Type B pancreatic cell (in vitro differentiated cells): ENCODE data around the gene RBPJL. TPM values are rescaled to one million over a fixed set of nuclear protein-coding genes. Genes with fewer than 3 reads are reported as not detected.

Source experiments
- DNase-seq: peaks from one replicate; pipeline ENCODE4 v3.0.0; 2021; ENCODE audit warnings: mixed read lengths; ENCODE audit not compliant: unreplicated experiment; ENCODE audit errors: extremely low spot score
- H3K27ac Mint-ChIP-seq: 2 replicates; pipeline ENCODE4 v1.8.0; 2021; ENCODE audit warnings: mild to moderate bottlenecking, mixed read lengths
- H3K27me3 Mint-ChIP-seq: 2 replicates; pipeline ENCODE4 v1.8.0; 2021; ENCODE audit warnings: mixed read lengths
- H3K36me3 Mint-ChIP-seq: 2 replicates; pipeline ENCODE4 v1.8.0; 2021; ENCODE audit warnings: mixed read lengths
- H3K4me1 Mint-ChIP-seq: one replicate; pipeline ENCODE4 v1.8.0; 2021; ENCODE audit warnings: mixed read lengths; ENCODE audit not compliant: unreplicated experiment
- H3K4me3 Mint-ChIP-seq: 2 replicates; pipeline ENCODE4 v1.8.0; 2021; ENCODE audit warnings: mild to moderate bottlenecking, mixed read lengths
- H3K9me3 Mint-ChIP-seq: 2 replicates; pipeline ENCODE4 v1.8.0; 2021; ENCODE audit warnings: mixed read lengths
- CTCF ChIP-seq: fragments of 200-600 bp; sonication (generic); conservative IDR thresholded peaks from 2 replicates; pipeline ENCODE4 v1.5.0; 2021; ENCODE audit warnings: antibody characterized with exemption, mild to moderate bottlenecking
- total RNA-seq: library from RNA; stranded (reverse); gene quantifications from 2 replicates; pipeline ENCODE4 v1.2.1, GENCODE V29; 2021; ENCODE audit warnings: low replicate concordance

RBPJL gene
- total RNA-seq, 1 donor from 2014 or later: not detected

GRCh38 chr20:45366631-45367030 is 60.0 kb downstream of the RBPJL start:
- Mint-ChIP-seq H3K36me3 (peaks cover 13% of the 10 kb centered on the region), H3K27ac (no peak overlapping the region), H3K9me3 (no peaks in the 10 kb centered on the region), H3K4me1 (peaks cover 22% of the 10 kb centered on the region), H3K4me3 (no peak overlapping the region), H3K27me3 (no peaks in the 10 kb centered on the region)
- no peak for TF ChIP-seq CTCF
- no peak for DNase-seq

GRCh38 chr20:45367126-45367525 is 60.5 kb downstream of the RBPJL start:
- H3K4me3 Mint-ChIP-seq: no peak overlapping the region
- DNase-seq: no peak
- H3K4me1 Mint-ChIP-seq: peaks cover 22% of the 10 kb centered on the region
- no peaks in the 10 kb centered on the region for H3K9me3 Mint-ChIP-seq
- H3K27me3 Mint-ChIP-seq: no peaks in the 10 kb centered on the region
- peaks cover 15% of the 10 kb centered on the region for H3K36me3 Mint-ChIP-seq
- TF ChIP-seq CTCF: no peak
- no peak overlapping the region for H3K27ac Mint-ChIP-seq

Other genes starting within 250 kb of the RBPJL start
- gene KCNS1, start 205.7 kb upstream of the RBPJL start, total RNA-seq: 2.2 and 3.5 TPM in 2 replicates
- 0.41 and 0.74 TPM in 2 replicates for gene WFDC5, start 191.7 kb upstream of the RBPJL start, total RNA-seq
- gene WFDC12, start 182.4 kb upstream of the RBPJL start, total RNA-seq: not detected in 2 replicates
- gene PI3, start 131.9 kb upstream of the RBPJL start, total RNA-seq: 3.7 and 6.9 TPM in 2 replicates
- gene SEMG1, start 99.8 kb upstream of the RBPJL start, total RNA-seq: not detected in 2 replicates
- gene SEMG2, start 85.5 kb upstream of the RBPJL start, total RNA-seq: not detected in 2 replicates
- gene SLPI, start 52.3 kb upstream of the RBPJL start, total RNA-seq: 35.7 and 73.6 TPM in 2 replicates
- 0.75 TPM in 1 of 2 replicates, not detected in the other for gene MATN4, start 1.5 kb downstream of the RBPJL start, total RNA-seq
- gene SDC4, start 41.6 kb downstream of the RBPJL start, total RNA-seq: 67.2 and 133 TPM in 2 replicates
- gene SYS1, start 56.3 kb downstream of the RBPJL start, total RNA-seq: 29.2 and 47.4 TPM in 2 replicates
- gene TP53TG5, start 71.5 kb downstream of the RBPJL start, total RNA-seq: 0.57 TPM in 1 of 2 replicates, not detected in the other
- 12.8 and 25.5 TPM in 2 replicates for gene DBNDD2, start 101.4 kb downstream of the RBPJL start, total RNA-seq
- 70.1 and 80.6 TPM in 2 replicates for gene PIGT, start 109.3 kb downstream of the RBPJL start, total RNA-seq
- gene WFDC2, start 162.9 kb downstream of the RBPJL start, total RNA-seq: 64.4 and 98.9 TPM in 2 replicates
- not detected in 2 replicates for gene SPINT3, start 208.8 kb downstream of the RBPJL start, total RNA-seq
- gene WFDC6, start 232.6 kb downstream of the RBPJL start, total RNA-seq: 0.50 TPM in 1 of 2 replicates, not detected in the other
- 0.24 TPM in 1 of 2 replicates, not detected in the other for gene EPPIN, start 240.6 kb downstream of the RBPJL start, total RNA-seq